DOHH2 (cell line): ENCODE results near the gene RYR2.

ENCODE experiments used
- H3F3A ChIP-seq: fragments of 200-600 bp; sonication (generic), shearing (Covaris generic); 2 replicates; pipeline ENCODE4 v1.6.0; 2016; ENCODE audit warnings: antibody characterized with exemption, mild to moderate bottlenecking; ENCODE audit not compliant: control insufficient read depth, insufficient read depth
- H3K27ac ChIP-seq: fragments of 200-600 bp; sonication (generic); 2 replicates; pipeline ENCODE4 v1.5.1; 2014; ENCODE audit warnings: low read depth, mild to moderate bottlenecking, low read length, moderate library complexity
- H3K27me3 ChIP-seq: fragments of 200-600 bp; sonication (generic); 2 replicates; pipeline ENCODE4 v1.6.1; 2014; ENCODE audit warnings: mild to moderate bottlenecking, low read length, mixed read lengths; ENCODE audit not compliant: control insufficient read depth
- H3K36me3 ChIP-seq: fragments of 200-600 bp; sonication (generic); 2 replicates; pipeline ENCODE4 v1.6.1; 2014; ENCODE audit warnings: mild to moderate bottlenecking, low read length, moderate library complexity, mixed read lengths; ENCODE audit not compliant: control insufficient read depth
- H3K4me1 ChIP-seq: fragments of 200-600 bp; sonication (generic); 2 replicates; pipeline ENCODE4 v1.6.1; 2014; ENCODE audit warnings: mild to moderate bottlenecking, low read length, mixed read lengths; ENCODE audit not compliant: control insufficient read depth
- H3K4me2 ChIP-seq: fragments of 200-600 bp; sonication (generic); 2 replicates; pipeline ENCODE4 v1.6.0; 2014; ENCODE audit warnings: mild to moderate bottlenecking, low read length, moderate library complexity
- H3K4me3 ChIP-seq: fragments of 200-600 bp; sonication (generic); 2 replicates; pipeline ENCODE4 v1.5.1; 2014; ENCODE audit warnings: mild to moderate bottlenecking, low read length, mixed read lengths
- H3K79me2 ChIP-seq: fragments of 200-600 bp; sonication (generic); 2 replicates; pipeline ENCODE4 v1.6.1; 2014; ENCODE audit warnings: mild to moderate bottlenecking, low read length, mixed read lengths; ENCODE audit not compliant: control insufficient read depth
- H3K9me2 ChIP-seq: fragments of 200-600 bp; sonication (generic); replicated peaks from 2 replicates; pipeline ENCODE4 v1.6.1; 2014; ENCODE audit warnings: mild to moderate bottlenecking, low read length, mixed read lengths; ENCODE audit not compliant: control insufficient read depth
- H3K9me3 ChIP-seq: fragments of 200-600 bp; sonication (generic); 2 replicates; pipeline ENCODE4 v1.6.1; 2014; ENCODE audit warnings: antibody characterized with exemption, low read length, mixed read lengths; ENCODE audit not compliant: control insufficient read depth, insufficient read depth
- H4K20me1 ChIP-seq: fragments of 200-600 bp; sonication (generic); 2 replicates; pipeline ENCODE4 v1.6.0; 2014; ENCODE audit warnings: low read depth, mild to moderate bottlenecking, antibody characterized with exemption, low read length, moderate library complexity; ENCODE audit not compliant: control insufficient read depth, insufficient read depth
- EZH2phosphoT487 ChIP-seq: fragments of 200-600 bp; sonication (generic); IDR thresholded peaks from 2 replicates; pipeline ENCODE4 v1.6.1; 2017; ENCODE audit warnings: borderline replicate concordance, mild to moderate bottlenecking, antibody characterized with exemption, low read length, moderate library complexity, mixed read lengths
- TF ChIP-seq, protein P1 (sequence below): fragments of 200-600 bp; sonication (generic); IDR thresholded peaks from one replicate; pipeline ENCODE4 v1.5.1; 2014; ENCODE audit warnings: antibody characterized with exemption, mild to moderate bottlenecking, low read depth, low read length; ENCODE audit not compliant: poor library complexity, severe bottlenecking

Gene RYR2

DNA sequence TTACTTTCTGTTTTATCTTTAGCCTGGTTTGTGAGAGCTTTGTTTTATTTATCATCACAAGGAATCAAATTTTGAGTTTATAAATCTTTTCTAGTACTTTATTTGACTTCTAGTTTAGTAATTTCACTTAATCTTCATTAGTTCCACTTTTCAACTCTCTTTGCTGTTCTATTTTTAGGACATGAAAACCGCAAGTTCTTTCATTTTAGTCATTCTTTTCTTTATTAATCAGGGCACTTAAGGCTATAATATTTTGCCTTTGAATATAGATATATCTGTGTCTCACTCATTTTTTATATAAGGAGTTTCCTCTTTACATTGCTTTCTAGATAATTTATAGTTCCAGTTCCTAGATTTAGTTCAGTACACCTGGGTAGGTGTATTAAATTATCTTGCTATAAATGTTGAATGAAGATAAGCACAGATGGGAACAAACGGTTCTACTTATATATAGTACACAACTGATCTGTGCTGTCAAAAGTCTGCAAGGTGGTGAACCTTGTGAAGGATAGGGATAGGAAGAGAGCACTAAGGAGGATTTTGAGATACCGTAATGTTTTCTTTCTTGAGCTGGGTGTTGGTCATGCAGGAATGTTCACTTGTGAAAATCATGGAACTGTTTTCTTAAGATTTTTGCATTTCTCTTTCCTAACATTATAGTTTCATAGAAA, 402.3 kb downstream of the RYR2 start:
- Histone ChIP-seq H3K4me2 (peak overlapping the region; percentile 32), H3K27me3 (no peaks in the 10 kb centered on the region), H3K27ac (no peak overlapping the region)

DNA sequence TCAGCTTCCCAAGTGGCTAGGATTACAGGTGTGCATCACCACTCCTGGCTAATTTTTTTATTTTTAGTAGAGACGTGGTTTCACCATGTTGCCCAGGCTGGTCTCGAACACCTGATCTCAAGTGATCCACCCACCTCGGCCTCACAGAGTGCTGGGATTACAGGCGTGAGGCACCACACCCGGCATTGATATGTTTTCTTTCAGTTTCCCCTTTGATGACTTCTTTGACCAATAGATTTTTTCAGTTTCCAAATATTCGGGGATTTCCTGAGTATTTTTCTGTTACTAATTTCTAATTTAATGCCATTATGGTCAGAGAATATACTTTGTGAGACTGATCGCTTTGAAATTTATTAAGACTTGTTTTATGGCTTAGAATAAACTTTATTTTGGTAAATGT, 406.1 kb downstream of the RYR2 start:
- Histone ChIP-seq H3K4me1 (peaks cover 11% of the 10 kb centered on the region), H3K27ac (no peak overlapping the region), H3K9me2 (no peaks in the 10 kb centered on the region), H3K27me3 (no peaks in the 10 kb centered on the region), H3K36me3 (no peaks in the 10 kb centered on the region), H3K4me3 (no peak overlapping the region), H3K9me3 (no peaks in the 10 kb centered on the region), H4K20me1 (no peaks in the 10 kb centered on the region), H3K79me2 (no peaks in the 10 kb centered on the region), H3K4me2 (no peak overlapping the region), H3F3A (no peaks in the 10 kb centered on the region)
- TF ChIP-seq, protein P1, sequence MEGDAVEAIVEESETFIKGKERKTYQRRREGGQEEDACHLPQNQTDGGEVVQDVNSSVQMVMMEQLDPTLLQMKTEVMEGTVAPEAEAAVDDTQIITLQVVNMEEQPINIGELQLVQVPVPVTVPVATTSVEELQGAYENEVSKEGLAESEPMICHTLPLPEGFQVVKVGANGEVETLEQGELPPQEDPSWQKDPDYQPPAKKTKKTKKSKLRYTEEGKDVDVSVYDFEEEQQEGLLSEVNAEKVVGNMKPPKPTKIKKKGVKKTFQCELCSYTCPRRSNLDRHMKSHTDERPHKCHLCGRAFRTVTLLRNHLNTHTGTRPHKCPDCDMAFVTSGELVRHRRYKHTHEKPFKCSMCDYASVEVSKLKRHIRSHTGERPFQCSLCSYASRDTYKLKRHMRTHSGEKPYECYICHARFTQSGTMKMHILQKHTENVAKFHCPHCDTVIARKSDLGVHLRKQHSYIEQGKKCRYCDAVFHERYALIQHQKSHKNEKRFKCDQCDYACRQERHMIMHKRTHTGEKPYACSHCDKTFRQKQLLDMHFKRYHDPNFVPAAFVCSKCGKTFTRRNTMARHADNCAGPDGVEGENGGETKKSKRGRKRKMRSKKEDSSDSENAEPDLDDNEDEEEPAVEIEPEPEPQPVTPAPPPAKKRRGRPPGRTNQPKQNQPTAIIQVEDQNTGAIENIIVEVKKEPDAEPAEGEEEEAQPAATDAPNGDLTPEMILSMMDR, result no peak
- no peak for TF ChIP-seq EZH2phosphoT487

More for the DNA sequence above, 402.3 kb downstream of the RYR2 start:
- H3K9me3 ChIP-seq, result no peaks in the 10 kb centered on the region
- H3K36me3 ChIP-seq, result no peaks in the 10 kb centered on the region
- no peaks in the 10 kb centered on the region for H3K9me2 ChIP-seq
- H4K20me1 ChIP-seq, result no peaks in the 10 kb centered on the region
- H3K4me1 ChIP-seq, result peaks cover 11% of the 10 kb centered on the region
- TF ChIP-seq EZH2phosphoT487, result no peak
- TF ChIP-seq, protein P1, result no peak
- H3K79me2 ChIP-seq, result no peaks in the 10 kb centered on the region
- H3K4me3 ChIP-seq, result 0 out of 2 replicates have a peak overlapping the region, but pooled peaks have one; percentile 7
- H3F3A ChIP-seq, result no peaks in the 10 kb centered on the region

DNA sequence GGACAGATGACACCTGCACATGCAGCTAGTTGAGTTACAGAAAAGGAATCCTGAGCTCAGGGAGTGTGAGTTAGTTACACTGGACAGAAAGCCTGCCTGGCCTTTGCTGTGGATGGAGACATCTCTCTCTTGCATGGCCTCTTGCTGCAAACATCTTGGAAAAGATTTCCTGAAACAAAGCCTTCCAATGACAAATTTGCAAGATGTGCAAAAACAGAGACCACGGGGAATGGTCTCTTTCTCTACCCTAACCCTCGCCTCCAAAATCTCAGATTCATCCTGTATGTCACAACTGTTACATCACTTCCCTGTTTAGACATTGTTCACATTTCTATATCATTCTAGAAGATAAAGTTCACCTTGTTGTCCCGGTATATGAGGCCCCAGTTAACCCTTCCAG, 415.6 kb downstream of the RYR2 start:
- Histone ChIP-seq H4K20me1 (no peaks in the 10 kb centered on the region), H3K36me3 (no peaks in the 10 kb centered on the region), H3K4me1 (no peaks in the 10 kb centered on the region), H3K9me2 (no peaks in the 10 kb centered on the region), H3K27ac (no peak overlapping the region), H3K79me2 (no peaks in the 10 kb centered on the region), H3K4me2 (no peak overlapping the region), H3K27me3 (no peaks in the 10 kb centered on the region), H3F3A (no peaks in the 10 kb centered on the region), H3K4me3 (no peak overlapping the region), H3K9me3 (no peaks in the 10 kb centered on the region)
- TF ChIP-seq EZH2phosphoT487, result no peak
- TF ChIP-seq, protein P1, result no peak
